ENCODE data around the gene CNTN4. TPM values are rescaled to one million over a fixed set of nuclear protein-coding genes. Genes with fewer than 3 reads are reported as not detected.

Gene CNTN4
- total RNA-seq, 1 experiment from 2014 or later = 5.7 TPM

DNA sequence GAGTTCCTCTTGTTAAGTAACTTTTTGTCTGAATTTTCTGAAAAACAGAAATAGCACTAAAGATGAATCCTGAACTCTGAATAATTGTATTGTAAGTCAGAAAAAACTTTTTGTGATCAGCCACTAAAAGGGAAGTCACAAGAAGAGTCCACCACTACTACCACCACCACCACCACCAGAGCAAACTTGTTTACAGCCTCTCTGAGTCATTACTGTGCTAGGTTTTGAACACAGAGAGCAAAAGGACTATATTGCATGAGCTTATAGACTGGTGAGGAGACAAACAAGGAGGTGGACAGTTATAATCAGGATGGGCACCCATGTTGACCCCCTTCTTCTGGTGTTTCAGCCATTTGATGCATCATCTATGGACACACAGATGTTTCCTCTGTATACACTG, 869.8 kb downstream of the CNTN4 start:
- ChIA-PET POLR2A (ENCODE audit: low non-redundant PET) (no interaction called here), CTCF (no interaction called here)
- no peaks in the 10 kb centered on the region for H3K36me3 ChIP-seq (ENCODE audit: insufficient read depth, low read length, poor library complexity, severe bottlenecking)
- no peak for TF ChIP-seq EZH2 (IDR thresholded peaks at IDR 0.05; ENCODE audit: borderline replicate concordance, low read depth, low read length, poor library complexity, severe bottlenecking)
- TF ChIP-seq, protein P1, sequence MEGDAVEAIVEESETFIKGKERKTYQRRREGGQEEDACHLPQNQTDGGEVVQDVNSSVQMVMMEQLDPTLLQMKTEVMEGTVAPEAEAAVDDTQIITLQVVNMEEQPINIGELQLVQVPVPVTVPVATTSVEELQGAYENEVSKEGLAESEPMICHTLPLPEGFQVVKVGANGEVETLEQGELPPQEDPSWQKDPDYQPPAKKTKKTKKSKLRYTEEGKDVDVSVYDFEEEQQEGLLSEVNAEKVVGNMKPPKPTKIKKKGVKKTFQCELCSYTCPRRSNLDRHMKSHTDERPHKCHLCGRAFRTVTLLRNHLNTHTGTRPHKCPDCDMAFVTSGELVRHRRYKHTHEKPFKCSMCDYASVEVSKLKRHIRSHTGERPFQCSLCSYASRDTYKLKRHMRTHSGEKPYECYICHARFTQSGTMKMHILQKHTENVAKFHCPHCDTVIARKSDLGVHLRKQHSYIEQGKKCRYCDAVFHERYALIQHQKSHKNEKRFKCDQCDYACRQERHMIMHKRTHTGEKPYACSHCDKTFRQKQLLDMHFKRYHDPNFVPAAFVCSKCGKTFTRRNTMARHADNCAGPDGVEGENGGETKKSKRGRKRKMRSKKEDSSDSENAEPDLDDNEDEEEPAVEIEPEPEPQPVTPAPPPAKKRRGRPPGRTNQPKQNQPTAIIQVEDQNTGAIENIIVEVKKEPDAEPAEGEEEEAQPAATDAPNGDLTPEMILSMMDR (conservative IDR thresholded peaks at IDR 0.05; ENCODE audit: low read depth, low read length) = no peak
- DNase-seq (ENCODE audit: low spot score) = no peak
- no peak overlapping the region for H3K4me3 ChIP-seq (ENCODE audit: low read depth, low read length, poor library complexity, severe bottlenecking)
- no peak overlapping the region for H3K27ac ChIP-seq (ENCODE audit: low read depth, low read length, poor library complexity, severe bottlenecking)
- BruUV-seq (replicated peaks) = no TSS peak
- H3K9me3 ChIP-seq (ENCODE audit: low read depth, low read length, poor library complexity, severe bottlenecking) = no peaks in the 10 kb centered on the region
- no peaks in the 10 kb centered on the region for H3K4me1 ChIP-seq (ENCODE audit: insufficient read depth, low read length, poor library complexity, severe bottlenecking)
- intact Hi-C loops (cut with micrococcal nuclease; ENCODE audit: unreplicated experiment) = no loop called here
- no peaks in the 10 kb centered on the region for H3K27me3 ChIP-seq (replicated peaks; ENCODE audit: insufficient read depth, low read depth, low read length, poor library complexity)

DNA sequence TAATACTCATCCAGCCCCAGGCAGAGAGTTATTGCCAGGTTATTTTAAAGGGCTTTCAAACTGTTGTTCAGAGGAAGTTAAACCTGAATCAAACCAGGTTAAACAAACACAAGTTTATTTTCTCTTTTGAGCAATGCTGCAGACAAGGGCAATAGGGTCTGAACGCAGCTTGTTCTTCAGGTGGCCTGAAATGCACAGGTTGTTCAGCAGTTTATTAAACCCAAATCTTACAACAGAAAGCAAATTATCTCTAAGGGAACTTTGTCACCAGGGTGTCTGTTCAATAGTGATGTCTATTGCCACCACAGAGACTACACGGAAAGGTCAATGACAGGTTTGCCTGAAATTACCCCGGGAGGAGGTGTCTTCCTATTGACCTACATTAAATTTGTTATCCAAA, 877.5 kb downstream of the CNTN4 start:
- BruUV-seq (replicated peaks) = no TSS peak
- CTCF ChIA-PET = no interaction called here

DNA sequence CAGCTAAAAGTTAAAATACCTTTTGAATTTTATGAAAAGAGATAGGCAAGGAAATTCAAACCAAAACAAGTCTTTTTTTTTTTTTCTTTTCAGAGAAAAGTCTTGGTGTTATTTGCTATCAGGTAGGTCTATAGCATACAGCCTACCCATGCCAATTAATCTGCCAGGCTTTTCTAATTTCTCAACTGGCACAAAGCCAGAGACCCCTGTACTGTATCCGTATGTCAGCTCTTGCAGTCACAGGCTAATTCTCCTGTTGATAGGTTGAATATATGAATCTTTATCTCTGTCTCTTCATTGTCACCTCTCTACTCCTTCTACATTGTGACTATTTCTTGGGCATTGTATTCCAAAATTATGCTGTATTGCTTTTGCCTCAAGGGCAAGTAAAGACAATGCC, 878.1 kb downstream of the CNTN4 start:
- H3K27me3 ChIP-seq (replicated peaks; ENCODE audit: insufficient read depth, low read depth, low read length, poor library complexity) = no peaks in the 10 kb centered on the region
- no TSS peak for BruUV-seq (replicated peaks)
- no peaks in the 10 kb centered on the region for H3K4me1 ChIP-seq (ENCODE audit: insufficient read depth, low read length, poor library complexity, severe bottlenecking)
- ChIA-PET POLR2A (ENCODE audit: low non-redundant PET) (no interaction called here), CTCF (no interaction called here)
- DNase-seq (ENCODE audit: low spot score) = no peak
- no peak for TF ChIP-seq EZH2 (IDR thresholded peaks at IDR 0.05; ENCODE audit: borderline replicate concordance, low read depth, low read length, poor library complexity, severe bottlenecking)
- TF ChIP-seq, protein P1 (conservative IDR thresholded peaks at IDR 0.05; ENCODE audit: low read depth, low read length) = no peak
- H3K36me3 ChIP-seq (ENCODE audit: insufficient read depth, low read length, poor library complexity, severe bottlenecking) = no peaks in the 10 kb centered on the region
- no peak overlapping the region for H3K27ac ChIP-seq (ENCODE audit: low read depth, low read length, poor library complexity, severe bottlenecking)
- intact Hi-C loops (cut with micrococcal nuclease; ENCODE audit: unreplicated experiment) = no loop called here
- H3K4me3 ChIP-seq (ENCODE audit: low read depth, low read length, poor library complexity, severe bottlenecking) = no peak overlapping the region
- H3K9me3 ChIP-seq (ENCODE audit: low read depth, low read length, poor library complexity, severe bottlenecking) = no peaks in the 10 kb centered on the region

More for the DNA sequence above, 877.5 kb downstream of the CNTN4 start:
- no peak for DNase-seq (ENCODE audit: low spot score)
- H3K27me3 ChIP-seq (replicated peaks; ENCODE audit: insufficient read depth, low read depth, low read length, poor library complexity) = no peaks in the 10 kb centered on the region
- intact Hi-C loops (cut with micrococcal nuclease; ENCODE audit: unreplicated experiment) = no loop called here
- no peaks in the 10 kb centered on the region for H3K36me3 ChIP-seq (ENCODE audit: insufficient read depth, low read length, poor library complexity, severe bottlenecking)
- H3K27ac ChIP-seq (ENCODE audit: low read depth, low read length, poor library complexity, severe bottlenecking) = no peak overlapping the region
- H3K4me1 ChIP-seq (ENCODE audit: insufficient read depth, low read length, poor library complexity, severe bottlenecking) = no peaks in the 10 kb centered on the region
- no peak overlapping the region for H3K4me3 ChIP-seq (ENCODE audit: low read depth, low read length, poor library complexity, severe bottlenecking)
- H3K9me3 ChIP-seq (ENCODE audit: low read depth, low read length, poor library complexity, severe bottlenecking) = no peaks in the 10 kb centered on the region
- POLR2A ChIA-PET (ENCODE audit: low non-redundant PET) = no interaction called here
- TF ChIP-seq EZH2 (IDR thresholded peaks at IDR 0.05; ENCODE audit: borderline replicate concordance, low read depth, low read length, poor library complexity, severe bottlenecking) = no peak
- TF ChIP-seq, protein P1 (conservative IDR thresholded peaks at IDR 0.05; ENCODE audit: low read depth, low read length) = no peak

Measured in A673 (cell line).